ENCODE results near the gene NFKBIE.
A peak's percentile ranks its signal among the peaks of the same experiment; 100 is the strongest.

Gene NFKBIE

DNA sequence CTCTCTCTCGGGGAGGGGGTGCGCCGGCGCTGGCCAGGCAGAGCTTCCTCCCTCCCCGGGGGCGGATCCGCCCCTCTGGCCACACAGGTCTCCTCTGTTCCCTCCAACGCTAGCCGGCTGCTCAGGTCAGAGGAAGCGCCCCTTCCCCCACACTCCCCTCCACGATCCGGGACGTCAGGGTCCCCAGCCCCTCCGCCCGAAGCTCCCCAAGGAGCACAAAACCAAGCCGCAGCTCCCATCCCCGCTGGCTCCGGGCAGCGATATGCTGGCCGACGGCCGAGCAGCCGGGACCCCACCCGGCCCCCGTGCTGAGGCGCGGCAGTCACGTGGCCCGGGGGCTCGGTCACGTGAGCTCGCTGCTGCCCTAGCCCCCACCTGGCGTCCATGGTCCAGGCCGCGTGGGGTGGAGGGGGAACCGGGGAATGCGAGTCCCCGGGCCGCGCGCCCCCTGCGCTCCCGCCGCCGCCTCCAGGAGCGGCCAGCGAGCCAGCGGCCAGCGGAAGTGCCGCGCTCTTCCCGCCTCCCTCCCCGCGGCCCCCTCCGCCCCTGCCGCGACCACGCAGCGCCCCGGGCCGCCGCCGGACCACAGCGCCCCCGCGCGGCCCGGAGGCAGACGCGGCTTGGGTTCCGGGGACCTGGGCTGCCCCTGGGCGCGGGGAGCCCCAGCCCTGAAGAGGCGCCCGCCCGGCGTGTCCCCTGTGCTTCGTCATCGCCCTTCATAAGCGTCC is 8.2 kb downstream of the NFKBIE start, which contains the start of gene SLC35B2:
TSS of gene SLC35B2 (minus strand) at position 504 of the 728 bp plus-strand sequence. CDS start at position 386, 118 bp downstream.
- DNase-seq, result peak; percentile 82

DNA sequence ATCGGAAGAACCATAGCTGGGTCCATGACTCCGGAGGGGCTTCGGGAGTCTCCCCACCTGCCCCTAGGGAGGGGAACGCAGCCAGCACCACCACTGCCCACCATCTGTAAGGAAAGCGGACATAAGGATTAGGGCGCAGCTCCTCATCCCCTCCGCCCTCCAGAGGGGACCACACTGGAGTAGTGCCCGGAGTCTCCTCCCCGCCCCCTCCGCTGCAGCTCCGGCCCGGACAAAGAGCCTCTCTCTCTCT is 8.7 kb downstream of the NFKBIE start:
- DNase-seq, result no peak

DNA sequence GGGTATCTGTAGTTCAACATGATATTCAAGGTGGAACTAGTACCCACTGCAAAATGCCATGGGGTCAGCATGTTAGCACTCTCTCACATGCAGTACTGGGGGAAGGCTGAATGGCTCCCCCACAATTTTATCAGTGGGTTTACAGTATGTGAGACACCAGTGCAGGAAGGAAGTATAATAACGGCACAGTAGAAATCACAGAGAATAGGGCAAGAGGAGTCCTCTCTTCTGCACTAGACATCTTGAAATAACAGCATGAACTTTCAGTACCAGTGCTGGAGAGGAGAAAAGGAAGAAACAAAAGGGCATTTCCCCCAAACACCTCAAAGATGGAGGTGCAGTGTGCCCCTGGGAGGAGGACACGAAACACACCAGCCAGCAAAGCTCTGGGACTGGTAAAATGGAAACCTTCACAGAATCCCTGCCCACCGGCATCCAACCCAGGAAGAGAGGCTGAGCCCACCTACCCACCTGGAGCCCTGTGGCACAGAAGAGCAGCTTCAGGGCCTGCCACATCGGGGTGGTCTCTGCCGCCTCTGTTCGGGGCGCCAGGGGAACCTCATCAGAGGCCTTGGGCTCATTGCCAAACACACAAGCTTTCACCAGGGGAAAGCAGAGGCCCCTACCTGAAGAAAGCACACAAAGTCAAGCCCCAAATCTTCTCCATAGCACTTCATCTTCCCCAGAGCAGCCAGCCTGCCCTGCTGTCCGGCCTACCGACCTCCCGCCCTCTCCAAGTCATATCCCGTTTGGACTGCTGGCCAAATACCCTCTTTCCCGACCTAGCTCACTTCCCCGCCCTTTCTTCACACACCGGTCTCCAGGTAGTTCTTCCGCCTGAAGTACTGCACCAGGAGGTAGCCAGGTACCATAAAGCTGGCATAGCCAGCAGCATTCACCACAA is 9.2 kb downstream of the NFKBIE start:
- no peak for DNase-seq

DNA sequence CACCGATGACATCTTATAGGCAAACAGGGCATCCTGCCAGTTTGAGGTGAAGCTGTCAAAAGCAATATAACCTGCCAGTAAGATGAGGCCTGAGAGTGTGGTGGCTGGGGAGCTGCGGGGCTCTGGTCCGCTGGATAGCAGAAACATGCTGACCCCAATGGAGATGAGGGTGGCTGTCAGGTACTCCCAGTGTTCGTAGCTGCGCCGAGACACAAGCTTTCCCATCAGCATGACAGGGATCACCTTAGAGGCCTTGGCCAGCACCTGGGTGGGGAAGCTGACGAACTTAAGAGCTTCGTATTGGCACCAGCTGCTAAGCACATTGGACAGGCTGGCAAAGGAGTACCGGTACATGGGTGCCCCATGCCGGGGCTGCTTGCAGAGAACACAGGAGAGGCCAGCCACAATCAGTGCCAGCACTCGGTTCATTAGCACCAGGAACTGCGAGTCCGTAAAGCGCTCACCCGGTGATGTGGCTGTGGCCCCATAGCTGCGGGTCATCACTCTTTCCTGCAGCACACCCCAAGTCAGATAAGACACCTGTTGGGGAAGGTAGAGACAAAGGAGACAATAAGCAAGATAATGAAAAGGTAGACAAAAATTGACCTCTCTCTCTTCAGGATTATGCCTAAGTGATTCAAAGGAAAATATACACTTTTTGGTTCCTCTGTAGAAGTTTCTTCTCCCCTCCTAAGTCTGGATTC is 10.1 kb downstream of the NFKBIE start:
- peak; percentile 66 for DNase-seq

DNA sequence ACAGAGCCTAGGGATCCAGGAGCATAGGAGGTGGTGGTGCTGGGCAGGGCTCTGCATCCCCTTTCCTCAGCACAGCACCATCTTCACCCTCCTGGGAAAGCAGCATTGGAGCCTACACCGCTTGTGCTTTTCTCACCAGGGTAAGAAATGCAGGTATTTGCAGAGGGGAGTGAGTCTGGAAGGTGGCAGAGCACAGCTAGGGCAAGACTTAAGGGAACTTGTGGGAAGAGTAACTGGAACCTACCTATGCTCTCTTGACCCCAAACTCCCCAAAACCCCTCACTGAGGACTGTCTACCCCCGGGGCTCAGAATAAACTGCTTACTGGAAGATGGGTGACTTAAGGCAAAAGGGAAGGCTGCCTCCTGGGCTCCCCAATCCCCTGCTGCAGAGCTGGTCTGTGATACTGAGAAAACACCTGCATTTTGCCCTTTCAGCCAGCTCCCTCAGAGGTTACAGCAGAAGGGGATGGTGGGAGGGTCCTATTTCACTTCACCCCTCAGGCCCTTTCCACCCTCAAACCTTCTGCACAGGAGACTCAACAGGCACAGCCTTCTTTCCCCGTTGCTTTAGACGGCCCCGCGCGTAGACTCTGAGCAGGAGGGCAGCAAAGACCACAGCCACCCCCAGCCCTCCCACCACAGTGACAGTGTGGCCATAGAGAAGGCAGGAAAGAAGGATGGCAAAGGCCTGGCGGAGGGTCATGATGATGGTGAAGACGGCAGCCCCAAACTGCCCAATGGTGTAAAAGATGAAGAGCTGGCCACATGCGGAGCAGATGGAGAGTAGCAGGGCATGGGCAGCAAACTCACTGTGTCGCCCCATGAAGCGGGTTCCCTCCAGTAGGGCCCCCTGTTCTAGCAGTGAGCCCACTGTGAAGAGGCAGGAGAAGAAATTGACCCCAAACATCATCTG is 10.9 kb downstream of the NFKBIE start:
- DNase-seq, result peak; percentile 65

DNA sequence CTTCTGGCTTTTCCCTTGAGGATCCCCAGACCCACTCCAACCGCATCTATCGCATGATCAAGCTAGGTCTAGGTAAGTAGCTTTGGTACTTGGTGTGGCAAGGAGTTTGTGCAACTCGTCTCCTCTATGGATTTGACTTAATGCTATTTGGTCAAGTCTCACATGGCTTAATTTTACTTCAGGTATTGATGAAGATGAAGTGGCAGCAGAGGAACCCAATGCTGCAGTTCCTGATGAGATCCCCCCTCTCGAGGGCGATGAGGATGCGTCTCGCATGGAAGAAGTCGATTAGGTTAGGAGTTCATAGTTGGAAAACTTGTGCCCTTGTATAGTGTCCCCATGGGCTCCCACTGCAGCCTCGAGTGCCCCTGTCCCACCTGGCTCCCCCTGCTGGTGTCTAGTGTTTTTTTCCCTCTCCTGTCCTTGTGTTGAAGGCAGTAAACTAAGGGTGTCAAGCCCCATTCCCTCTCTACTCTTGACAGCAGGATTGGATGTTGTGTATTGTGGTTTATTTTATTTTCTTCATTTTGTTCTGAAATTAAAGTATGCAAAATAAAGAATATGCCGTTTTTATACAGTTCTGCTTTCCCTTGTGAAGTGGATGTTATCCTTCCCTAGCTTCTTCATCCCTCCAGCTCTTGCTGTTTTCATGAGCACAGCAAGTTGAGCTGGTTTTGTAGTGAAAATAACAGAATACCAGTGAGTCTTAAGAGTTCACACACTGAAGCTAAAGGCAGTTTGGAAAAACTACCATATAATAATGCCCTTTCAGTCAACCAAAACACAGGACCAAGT is 11.8 kb downstream of the NFKBIE start:
- peak; percentile 88 for DNase-seq

DNA sequence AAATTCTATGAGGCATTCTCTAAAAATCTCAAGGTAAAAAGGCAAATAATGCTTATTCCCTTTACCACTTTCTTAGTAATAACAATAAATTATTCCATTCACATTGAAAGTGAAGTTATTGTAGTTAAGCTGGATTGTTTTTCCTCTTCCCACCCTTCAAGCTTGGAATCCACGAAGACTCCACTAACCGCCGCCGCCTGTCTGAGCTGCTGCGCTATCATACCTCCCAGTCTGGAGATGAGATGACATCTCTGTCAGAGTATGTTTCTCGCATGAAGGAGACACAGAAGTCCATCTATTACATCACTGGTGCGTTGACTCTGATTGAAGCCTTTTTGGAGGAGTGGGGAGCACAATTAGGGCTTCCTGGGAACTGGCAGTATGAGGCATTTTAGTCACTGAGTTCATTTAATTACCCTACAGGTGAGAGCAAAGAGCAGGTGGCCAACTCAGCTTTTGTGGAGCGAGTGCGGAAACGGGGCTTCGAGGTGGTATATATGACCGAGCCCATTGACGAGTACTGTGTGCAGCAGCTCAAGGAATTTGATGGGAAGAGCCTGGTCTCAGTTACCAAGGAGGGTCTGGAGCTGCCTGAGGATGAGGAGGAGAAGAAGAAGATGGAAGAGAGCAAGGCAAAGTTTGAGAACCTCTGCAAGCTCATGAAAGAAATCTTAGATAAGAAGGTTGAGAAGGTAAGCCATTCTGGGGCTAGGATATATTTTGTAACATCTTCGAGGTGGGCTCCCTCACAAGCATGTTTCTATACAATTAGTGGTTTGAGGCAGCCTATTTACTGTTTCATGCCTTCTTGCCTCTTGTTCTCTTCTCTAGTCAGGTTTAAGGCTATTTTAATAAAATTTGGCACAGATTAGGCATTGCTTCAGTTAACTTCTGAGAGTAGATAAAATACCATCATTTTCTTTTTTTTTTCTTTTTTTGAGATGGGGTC is 13.5 kb downstream of the NFKBIE start:
- DNase-seq, result no peak

DNA sequence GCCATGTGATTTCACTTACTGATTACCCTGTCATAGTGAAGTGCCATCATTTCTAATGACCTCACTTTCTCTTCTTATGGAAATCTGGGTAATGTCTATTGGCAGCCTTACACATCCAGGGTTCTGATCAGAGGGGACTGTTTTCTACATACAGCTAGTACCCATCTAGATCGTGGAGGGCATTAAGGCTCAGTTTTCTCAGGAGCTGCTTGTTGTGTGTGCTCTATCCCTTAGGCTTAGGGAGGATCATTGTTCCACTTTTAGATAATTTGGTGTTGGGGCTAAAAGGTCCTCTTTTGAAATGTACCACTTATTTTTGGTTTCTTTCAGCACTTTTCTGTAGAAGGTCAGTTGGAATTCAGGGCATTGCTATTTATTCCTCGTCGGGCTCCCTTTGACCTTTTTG is 14.6 kb downstream of the NFKBIE start:
- no peak for DNase-seq

DNA sequence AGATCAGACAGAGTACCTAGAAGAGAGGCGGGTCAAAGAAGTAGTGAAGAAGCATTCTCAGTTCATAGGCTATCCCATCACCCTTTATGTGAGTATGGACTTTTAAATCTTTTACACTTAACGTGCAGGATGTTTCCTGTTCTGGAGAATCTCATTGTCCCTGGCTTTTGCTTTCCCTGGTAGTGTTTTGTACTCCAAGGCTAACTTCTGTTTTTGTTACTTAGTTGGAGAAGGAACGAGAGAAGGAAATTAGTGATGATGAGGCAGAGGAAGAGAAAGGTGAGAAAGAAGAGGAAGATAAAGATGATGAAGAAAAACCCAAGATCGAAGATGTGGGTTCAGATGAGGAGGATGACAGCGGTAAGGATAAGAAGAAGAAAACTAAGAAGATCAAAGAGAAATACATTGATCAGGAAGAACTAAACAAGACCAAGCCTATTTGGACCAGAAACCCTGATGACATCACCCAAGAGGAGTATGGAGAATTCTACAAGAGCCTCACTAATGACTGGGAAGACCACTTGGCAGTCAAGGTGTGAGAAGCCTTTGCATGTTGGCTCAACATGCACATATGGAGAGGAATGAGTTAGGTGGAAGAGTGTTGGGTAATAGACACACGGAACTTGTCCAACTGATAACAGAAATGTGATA is 15.2 kb downstream of the NFKBIE start:
- DNase-seq, result no peak

DNA sequence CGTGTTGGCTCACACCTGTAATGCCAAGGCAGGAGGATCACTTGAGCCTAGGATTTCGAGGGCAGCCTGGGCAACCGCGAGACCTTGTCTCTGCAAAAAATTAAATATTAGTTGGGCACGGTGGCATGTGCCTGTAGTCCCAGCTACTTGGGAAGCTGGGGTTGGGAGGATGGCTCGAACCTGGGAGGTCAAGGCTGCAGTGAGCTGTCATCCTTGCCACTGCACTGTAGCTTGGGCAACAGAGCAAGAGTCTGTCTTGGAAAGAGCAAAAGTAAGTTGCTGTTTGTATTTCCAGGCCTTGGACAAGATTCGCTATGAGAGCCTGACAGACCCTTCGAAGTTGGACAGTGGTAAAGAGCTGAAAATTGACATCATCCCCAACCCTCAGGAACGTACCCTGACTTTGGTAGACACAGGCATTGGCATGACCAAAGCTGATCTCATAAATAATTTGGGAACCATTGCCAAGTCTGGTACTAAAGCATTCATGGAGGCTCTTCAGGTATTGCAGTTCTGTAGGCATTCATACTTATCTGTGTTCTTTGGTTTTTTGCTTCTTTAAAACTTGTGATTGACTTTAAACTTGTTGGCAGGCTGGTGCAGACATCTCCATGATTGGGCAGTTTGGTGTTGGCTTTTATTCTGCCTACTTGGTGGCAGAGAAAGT is 16.1 kb downstream of the NFKBIE start:
- no peak for DNase-seq

DNA sequence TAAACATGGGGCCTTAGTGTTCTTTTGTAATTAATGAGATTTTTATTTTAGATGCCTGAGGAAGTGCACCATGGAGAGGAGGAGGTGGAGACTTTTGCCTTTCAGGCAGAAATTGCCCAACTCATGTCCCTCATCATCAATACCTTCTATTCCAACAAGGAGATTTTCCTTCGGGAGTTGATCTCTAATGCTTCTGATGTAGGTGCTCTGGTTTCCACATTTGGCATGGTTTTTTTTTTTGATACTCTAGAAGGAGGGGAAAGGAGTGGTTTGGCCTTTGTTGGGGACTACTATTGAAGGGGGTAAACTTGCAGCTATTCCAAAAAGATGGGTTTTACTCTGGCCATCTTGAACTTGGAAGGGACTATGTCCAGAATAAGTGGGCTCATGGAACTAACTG is 16.8 kb downstream of the NFKBIE start:
- DNase-seq, result no peak

DNA sequence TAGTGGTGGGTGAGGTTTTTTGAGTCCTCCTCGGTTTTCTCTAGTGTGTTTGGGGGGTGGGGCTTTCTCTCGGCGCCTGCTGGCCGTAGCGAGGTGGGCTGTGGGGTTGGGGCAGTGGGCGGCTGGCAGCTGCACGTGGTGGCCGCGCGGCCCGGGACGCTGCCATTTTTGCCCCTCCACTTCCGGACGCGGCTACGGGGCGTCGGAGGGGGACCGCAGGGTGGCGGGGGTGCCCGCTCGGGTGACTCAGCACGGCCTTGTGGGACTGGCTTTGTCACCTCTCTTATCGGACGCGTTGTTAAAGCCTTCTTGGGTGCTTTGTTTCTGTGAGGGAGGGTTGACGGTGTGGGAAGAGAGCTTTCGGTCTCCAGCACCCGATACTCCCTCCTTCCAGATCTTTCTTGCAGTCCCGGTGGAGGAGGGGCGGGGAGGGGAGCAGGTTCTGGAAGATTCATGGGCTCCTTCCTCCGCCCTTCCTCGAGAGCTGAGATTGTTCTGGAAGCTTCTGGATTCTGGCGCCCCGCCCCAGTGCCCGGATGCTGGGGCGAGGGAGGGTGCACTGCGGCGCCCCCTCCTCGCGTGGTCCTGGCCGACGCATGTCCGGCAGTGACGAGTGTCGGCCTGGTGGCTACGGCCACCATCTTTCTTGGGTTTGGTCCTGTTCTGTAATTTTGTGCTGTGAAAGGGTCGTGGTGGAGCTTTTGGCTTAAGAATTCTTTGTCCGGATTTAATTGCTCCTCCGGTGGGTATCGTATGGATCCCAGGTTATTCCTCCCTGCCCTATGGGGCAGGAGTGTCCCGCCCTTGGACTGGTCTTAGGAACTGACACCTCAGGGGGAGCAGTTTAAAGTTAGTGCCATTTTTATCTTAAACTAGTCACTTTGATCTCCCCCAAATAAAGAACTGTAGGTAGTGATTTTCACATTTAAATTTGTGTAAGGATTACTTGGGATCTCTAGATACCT is 17.7 kb downstream of the NFKBIE start:
- peak; percentile 66 for DNase-seq

DNA sequence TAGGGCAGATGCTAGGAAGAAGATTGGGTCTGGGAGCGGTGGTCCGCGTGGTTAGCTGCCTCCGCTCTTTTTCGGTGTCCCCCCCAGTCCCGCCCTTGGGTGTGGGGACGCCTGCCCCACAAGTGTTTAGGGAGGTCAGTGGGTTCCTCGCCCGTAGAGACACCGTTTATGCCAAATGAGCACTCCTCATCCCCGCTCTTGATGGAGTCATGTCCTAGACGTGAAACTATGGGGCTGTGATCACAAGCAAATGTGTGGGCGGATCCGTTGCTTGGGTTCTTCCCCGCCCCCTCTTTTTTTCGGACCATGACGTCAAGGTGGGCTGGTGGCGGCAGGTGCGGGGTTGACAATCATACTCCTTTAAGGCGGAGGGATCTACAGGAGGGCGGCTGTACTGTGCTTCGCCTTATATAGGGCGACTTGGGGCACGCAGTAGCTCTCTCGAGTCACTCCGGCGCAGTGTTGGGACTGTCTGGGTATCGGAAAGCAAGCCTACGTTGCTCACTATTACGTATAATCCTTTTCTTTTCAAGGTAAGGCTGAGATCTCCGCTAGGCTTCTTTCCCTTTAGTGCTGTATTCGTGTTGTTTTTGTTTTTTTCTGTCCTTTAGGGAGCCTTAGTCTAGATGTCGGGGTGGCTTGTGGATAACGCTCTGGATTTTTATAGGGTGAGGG is 18.6 kb downstream of the NFKBIE start, which contains the start of gene HSP90AB1:
TSS of gene HSP90AB1 (plus strand) at position 439 of the 675 bp plus-strand sequence. CDS start 1,529 bp downstream, outside the sequence.
- peak; percentile 100 for DNase-seq

DNA sequence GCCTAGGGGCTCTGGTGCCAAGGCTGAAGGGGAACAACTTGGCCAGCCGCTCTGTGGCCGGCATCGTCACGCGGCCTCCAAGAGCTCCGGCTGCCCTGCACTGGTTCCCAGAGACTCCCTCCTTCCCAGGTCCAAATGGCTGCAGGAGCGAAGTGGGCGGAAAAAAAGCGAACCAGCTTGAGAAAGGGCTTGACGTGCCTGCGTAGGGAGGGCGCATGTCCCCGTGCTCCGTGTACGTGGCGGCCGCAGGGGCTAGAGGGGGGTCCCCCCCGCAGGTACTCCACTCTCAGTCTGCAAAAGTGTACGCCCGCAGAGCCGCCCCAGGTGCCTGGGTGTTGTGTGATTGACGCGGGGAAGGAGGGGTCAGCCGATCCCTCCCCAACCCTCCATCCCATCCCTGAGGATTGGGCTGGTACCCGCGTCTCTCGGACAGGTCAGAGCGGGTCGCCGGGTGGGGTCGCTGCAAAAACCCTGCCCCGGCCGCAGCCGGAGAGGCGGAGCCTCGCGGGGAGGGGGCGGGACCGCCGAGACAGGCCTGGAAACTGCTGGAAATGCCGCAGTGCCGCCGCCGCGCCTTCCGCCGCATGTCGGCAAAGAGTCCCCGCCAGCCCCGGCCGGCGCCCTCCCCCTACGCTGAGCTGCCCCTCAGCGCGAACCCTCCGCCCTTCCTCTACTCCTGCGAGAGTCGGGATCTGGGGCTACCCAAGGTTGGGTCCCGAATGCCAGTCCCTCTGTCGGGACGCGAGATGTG is 19.3 kb downstream of the NFKBIE start:
- DNase-seq, result peak; percentile 92

DNA sequence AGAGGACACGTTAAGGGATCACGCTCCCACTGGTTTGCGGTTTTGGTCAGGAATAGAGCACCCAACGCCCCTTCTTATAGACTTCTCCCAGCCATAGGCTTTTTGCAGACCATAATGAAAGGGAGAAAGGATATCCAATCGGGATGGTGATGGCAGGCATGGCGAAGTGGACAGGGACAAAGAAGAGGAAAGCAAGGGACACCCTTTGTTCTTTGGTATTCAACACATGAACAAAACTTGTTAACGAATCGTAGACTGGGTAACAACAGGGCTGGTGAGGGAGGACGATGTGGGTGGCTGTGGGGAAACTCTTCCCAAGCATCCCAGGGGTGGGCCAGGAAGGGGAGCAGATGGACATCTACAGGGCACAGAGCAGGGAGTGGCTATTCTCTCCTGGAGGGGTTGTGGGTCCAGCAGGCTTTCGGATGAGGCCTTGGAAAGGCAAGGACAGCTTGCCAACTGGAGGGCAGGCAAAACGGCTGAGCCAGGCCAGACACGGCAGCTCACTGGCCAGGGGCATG is 19.9 kb downstream of the NFKBIE start:
- DNase-seq, result peak; percentile 60

DNA sequence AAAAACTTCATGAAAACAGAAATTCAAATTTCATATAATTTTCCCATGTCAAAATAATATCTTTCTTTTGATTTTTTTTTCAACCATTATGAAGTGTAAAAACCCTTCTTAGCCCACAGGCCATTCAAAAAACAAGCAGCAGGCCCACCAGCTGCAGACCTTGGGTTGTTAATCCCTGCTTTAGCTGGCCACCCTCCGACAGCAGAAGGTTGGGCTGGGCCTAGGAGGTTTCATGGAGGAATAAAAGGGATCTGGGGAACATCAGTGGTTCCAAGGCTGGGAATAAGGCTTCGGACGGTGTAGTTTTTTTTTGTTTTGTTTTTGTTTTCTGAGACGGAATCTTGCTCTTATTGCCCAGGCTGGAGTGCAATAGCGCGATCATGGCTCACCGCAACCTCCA is 22.0 kb downstream of the NFKBIE start:
- DNase-seq, result peak; percentile 91

Measured in NCI-H82 (cell line).